ENCODE data around the gene MCCC1. TPM values are rescaled to one million over a fixed set of nuclear protein-coding genes. Genes with fewer than 3 reads are reported as not detected.
"Not testable (repeated sequence)": the region's sequence is repeated elsewhere in the genome, so short reads cannot be mapped to it uniquely, and the experiment has no call there.

MCCC1 gene
- total RNA-seq, 4 donors from 2014 or later: 24.8 to 58.7 (median 34.7) TPM

DNA sequence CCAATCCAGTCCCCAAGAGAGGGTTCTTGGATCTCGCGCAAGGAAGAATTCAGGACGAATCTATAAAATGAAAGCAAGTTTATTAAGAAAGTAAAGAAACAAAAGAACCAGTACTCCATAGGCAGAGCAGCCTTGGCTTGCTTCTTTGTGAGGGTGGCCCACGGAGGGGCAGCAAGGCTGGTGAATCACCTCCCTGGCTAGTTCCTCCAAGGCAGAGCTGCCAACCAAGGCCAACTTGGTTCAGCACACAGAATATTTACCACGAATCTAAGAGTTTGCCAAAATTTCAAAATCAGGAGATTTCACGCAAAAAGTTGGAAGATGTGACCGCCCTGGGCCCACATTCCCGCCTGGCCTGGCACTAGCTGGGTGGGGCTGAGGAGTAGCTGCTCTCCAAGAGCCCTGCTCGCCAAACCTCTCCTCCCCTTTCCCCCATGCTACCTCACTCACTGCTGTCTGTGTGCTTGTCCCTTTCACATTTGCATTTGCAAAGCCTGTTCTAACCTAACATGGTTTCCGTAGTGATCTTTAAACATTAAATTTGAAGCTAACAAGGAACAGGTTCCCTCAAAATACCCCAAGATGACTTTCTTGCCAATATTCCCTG is 92.8 kb downstream of the MCCC1 start:
- no peak for TF ChIP-seq POLR2AphosphoS5 (IDR thresholded peaks at IDR 0.05)
- TF ChIP-seq POLR2A (IDR thresholded peaks at IDR 0.05): no peak
- TF ChIP-seq EP300 (IDR thresholded peaks at IDR 0.05): no peak
- TF ChIP-seq, protein P1, sequence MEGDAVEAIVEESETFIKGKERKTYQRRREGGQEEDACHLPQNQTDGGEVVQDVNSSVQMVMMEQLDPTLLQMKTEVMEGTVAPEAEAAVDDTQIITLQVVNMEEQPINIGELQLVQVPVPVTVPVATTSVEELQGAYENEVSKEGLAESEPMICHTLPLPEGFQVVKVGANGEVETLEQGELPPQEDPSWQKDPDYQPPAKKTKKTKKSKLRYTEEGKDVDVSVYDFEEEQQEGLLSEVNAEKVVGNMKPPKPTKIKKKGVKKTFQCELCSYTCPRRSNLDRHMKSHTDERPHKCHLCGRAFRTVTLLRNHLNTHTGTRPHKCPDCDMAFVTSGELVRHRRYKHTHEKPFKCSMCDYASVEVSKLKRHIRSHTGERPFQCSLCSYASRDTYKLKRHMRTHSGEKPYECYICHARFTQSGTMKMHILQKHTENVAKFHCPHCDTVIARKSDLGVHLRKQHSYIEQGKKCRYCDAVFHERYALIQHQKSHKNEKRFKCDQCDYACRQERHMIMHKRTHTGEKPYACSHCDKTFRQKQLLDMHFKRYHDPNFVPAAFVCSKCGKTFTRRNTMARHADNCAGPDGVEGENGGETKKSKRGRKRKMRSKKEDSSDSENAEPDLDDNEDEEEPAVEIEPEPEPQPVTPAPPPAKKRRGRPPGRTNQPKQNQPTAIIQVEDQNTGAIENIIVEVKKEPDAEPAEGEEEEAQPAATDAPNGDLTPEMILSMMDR (IDR thresholded peaks at IDR 0.05): no peak
- no peaks in the 10 kb centered on the region for H3K9me3 ChIP-seq
- WGBS: 85% methylated on average over 10 of the region's 10 CpGs

DNA sequence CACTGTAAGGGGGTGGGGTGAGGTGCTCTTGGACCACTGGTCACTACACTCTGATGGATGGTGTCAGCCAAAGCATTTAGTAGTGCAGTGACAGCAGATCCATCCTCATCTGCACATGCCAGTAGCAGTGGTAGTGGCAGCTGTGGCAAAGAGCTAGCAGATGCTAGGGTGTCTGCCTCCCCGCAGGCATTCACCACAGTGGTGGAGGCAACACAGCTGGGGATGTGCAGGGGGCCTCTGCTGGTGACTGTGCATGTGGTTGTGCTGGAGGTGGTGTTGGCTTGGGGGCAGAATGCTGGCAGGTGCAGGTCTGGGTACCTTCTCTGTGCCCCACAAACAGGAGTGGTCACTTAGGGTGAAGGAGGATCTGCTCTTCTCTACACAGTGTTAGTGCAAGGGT is 99.5 kb downstream of the MCCC1 start:
- TF ChIP-seq POLR2A (IDR thresholded peaks at IDR 0.05): no peak
- TF ChIP-seq EP300 (IDR thresholded peaks at IDR 0.05): no peak
- TF ChIP-seq POLR2AphosphoS5 (IDR thresholded peaks at IDR 0.05): no peak
- TF ChIP-seq, protein P1 (IDR thresholded peaks at IDR 0.05): no peak
- no peaks in the 10 kb centered on the region for H3K4me1 ChIP-seq
- no CpG with 5 or more reads among the region's 1 CpG for WGBS
- H3K27ac ChIP-seq: no peak overlapping the region
- H3K4me3 ChIP-seq: no peak overlapping the region
- H3K27me3 ChIP-seq: no peaks in the 10 kb centered on the region
- no peak for DNase-seq (ENCODE audit: low spot score in 2 of 2)
- no peaks in the 10 kb centered on the region for H3K9me3 ChIP-seq
- no peaks in the 10 kb centered on the region for H3K36me3 ChIP-seq

More for the DNA sequence above, 92.8 kb downstream of the MCCC1 start:
- Histone ChIP-seq H3K4me3 (no peak overlapping the region), H3K27ac (no peak overlapping the region), H3K27me3 (no peaks in the 10 kb centered on the region), H3K36me3 (no peaks in the 10 kb centered on the region), H3K4me1 (no peaks in the 10 kb centered on the region)
- DNase-seq (ENCODE audit: low spot score in 2 of 2): no peak

DNA sequence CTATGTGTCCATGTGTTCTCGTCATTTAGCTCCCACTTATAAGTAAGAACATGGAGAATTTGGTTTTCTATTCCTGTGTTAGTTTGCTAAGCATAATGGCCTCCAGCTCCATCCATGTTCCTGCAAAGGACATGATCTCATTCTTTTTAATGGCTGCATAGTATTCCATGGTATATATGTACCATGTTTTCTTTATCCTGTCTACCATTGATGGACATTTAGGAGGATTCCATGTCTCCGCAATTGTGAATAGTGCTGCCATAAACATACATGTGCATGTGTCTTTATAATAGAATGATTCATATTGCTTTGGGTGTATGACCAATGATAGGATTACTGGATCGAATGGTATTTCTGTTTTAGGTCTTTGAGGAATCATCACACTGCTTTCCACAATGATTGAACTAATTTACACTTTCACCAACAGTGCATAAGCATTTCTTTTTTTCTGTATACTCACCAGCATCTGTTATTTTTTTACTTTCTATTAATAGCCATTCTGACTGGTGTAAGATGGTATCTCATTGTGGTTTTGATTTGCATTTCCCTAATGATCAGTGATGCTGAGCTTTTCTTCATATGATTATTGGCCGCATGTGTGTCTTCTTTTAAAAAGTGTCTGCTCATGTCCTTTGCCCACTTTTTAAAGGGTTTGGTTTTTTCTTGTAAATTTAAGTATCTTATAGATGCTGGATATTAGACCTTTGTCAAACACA is 105.7 kb downstream of the MCCC1 start:
- not testable (repeated sequence) for DNase-seq (ENCODE audit: low spot score in 2 of 2); H3K27me3 ChIP-seq; H3K27ac ChIP-seq; H3K9me3 ChIP-seq; H3K4me1 ChIP-seq; H3K36me3 ChIP-seq; H3K4me3 ChIP-seq
- 89% methylated on average over 4 of the region's 4 CpGs for WGBS

DNA sequence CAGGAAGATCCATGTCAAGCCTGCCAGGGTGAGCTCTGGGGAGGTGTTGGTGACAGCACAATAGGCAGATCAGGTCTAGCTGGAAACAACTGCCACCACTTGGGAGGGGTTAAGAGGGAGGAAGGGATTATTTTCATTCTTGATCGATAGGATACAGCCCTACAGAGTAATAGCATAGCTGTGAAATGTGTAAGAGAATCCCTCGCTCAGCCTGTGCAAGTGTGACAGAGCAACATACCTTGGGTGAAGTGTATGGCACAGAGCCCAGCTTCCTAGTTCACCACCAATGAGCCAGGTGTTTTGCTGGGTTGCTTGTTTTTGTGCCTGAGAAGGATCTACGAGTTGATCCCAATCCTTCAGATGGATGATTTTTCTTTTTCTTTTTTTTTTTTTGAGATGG is 109.7 kb downstream of the MCCC1 start:
- Histone ChIP-seq H3K27ac (no peak overlapping the region), H3K9me3 (no peaks in the 10 kb centered on the region), H3K4me3 (no peak overlapping the region), H3K27me3 (no peaks in the 10 kb centered on the region), H3K4me1 (no peaks in the 10 kb centered on the region), H3K36me3 (no peaks in the 10 kb centered on the region)
- WGBS: 74% methylated on average over 3 of the region's 3 CpGs
- DNase-seq (ENCODE audit: low spot score in 2 of 2): no peak
- TF ChIP-seq POLR2AphosphoS5 (IDR thresholded peaks at IDR 0.05) (no peak), EP300 (IDR thresholded peaks at IDR 0.05) (no peak), POLR2A (IDR thresholded peaks at IDR 0.05) (no peak)
- TF ChIP-seq, protein P1 (IDR thresholded peaks at IDR 0.05): no peak

DNA sequence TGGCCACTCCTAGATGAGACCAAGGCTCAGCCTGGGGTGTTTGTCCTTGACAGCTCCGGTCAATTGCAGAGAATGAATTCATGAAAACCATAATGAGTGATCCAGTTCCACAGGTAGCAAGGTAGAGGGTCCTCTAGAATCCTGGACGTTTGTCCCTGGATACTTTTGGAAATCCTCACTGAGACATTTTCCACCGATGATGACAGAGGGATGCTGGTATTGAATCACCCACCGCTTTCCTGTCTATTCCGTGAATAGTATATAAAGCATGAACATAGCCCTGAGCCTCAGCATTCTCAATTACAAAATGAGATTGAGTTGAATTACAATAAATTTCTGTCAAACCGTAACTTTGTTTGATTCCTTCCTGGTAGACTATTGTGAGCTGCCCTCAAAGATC is 113.3 kb downstream of the MCCC1 start:
- Histone ChIP-seq H3K4me1 (peaks cover 2% of the 10 kb centered on the region), H3K4me3 (no peak overlapping the region), H3K27me3 (no peaks in the 10 kb centered on the region), H3K9me3 (no peaks in the 10 kb centered on the region), H3K36me3 (no peaks in the 10 kb centered on the region), H3K27ac (no peak overlapping the region)
- WGBS: 89% methylated on average over 6 of the region's 6 CpGs
- no peak for DNase-seq (ENCODE audit: low spot score in 2 of 2)
- TF ChIP-seq POLR2AphosphoS5 (IDR thresholded peaks at IDR 0.05): no peak
- no peak for TF ChIP-seq POLR2A (IDR thresholded peaks at IDR 0.05)
- TF ChIP-seq, protein P1 (IDR thresholded peaks at IDR 0.05): no peak
- no peak for TF ChIP-seq EP300 (IDR thresholded peaks at IDR 0.05)

All from suprapubic skin (tissue), 4 donors.